ENCODE results near the gene LRRC8B. TPM values are rescaled to one million over a fixed set of nuclear protein-coding genes. Genes with fewer than 3 reads are reported as not detected.
"Not testable (repeated sequence)": the region's sequence is repeated elsewhere in the genome, so short reads cannot be mapped to it uniquely, and the experiment has no call there.

LRRC8B gene
- total and polyA plus RNA-seq, 11 donors, result 0.91 to 10.4 (median 4.7) TPM

- Histone ChIP-seq H3K4me1 (peaks cover 0 to 17% (median 2%) of the 10 kb centered on the region in 12 donors), H3K4me3 (no peak overlapping the region), H3K36me3 (peaks cover 0 to 7% (median 0%) of the 10 kb centered on the region in 9 donors), H3K27ac (peak overlapping the region in 6 of 12 donors; percentile 0 to 22 (median 15)), H3K27me3 (no peaks in the 10 kb centered on the region), H3K9me3 (no peaks in the 10 kb centered on the region)
- 66 to 81% (median 75%) methylated on average over 4 of the region's 4 CpGs for WGBS, 4 donors
- ATAC-seq (no peak), DNase-seq (no peak)
- TF ChIP-seq CTCF (IDR thresholded peaks at IDR 0.05), result no peak
- no peak for TF ChIP-seq POLR2A (IDR thresholded peaks at IDR 0.05)
- intact Hi-C loops (cut with DNase I), result no loop called here
Measured at GRCh38 chr1:89624715-89625323, 100.2 kb downstream of the LRRC8B start.

GRCh38 chr1:89627596-89627962 is 103.0 kb downstream of the LRRC8B start:
- ATAC-seq (no peak), DNase-seq (no peak)
- peaks cover 0 to 7% (median 0%) of the 10 kb centered on the region in 9 donors for H3K36me3 ChIP-seq
- TF ChIP-seq CTCF (IDR thresholded peaks at IDR 0.05), result no peak
- TF ChIP-seq POLR2A (IDR thresholded peaks at IDR 0.05), result no peak
- H3K27me3 ChIP-seq, result no peaks in the 10 kb centered on the region
- peaks cover 0 to 33% (median 21%) of the 10 kb centered on the region in 12 donors for H3K4me1 ChIP-seq
- H3K4me3 ChIP-seq, result no peak overlapping the region
- no peak overlapping the region for H3K27ac ChIP-seq
- intact Hi-C loops (cut with DNase I), result no loop called here
- H3K9me3 ChIP-seq, result no peaks in the 10 kb centered on the region

- 78 to 86% (median 81%) methylated on average over 2 of the region's 2 CpGs for WGBS, 4 donors
- no peaks in the 10 kb centered on the region for H3K27me3 ChIP-seq
Measured at GRCh38 chr1:89629146-89629545, 104.5 kb downstream of the LRRC8B start.

GRCh38 chr1:89629600-89629999 is 105.0 kb downstream of the LRRC8B start:
- H3K9me3 ChIP-seq; H3K27me3 ChIP-seq; intact Hi-C loops (cut with DNase I); ATAC-seq; H3K4me3 ChIP-seq; DNase-seq; H3K27ac ChIP-seq; H3K36me3 ChIP-seq: not testable (repeated sequence)
- WGBS, 4 donors, result 96 to 100% (median 98%) methylated on average over 2 of the region's 2 CpGs
- H3K4me1 ChIP-seq, result peaks cover 0 to 41% (median 25%) of the 10 kb centered on the region in 12 donors

More at GRCh38 chr1:89629146-89629545, 104.5 kb downstream of the LRRC8B start:
- no peak for DNase-seq
- Histone ChIP-seq H3K36me3 (peaks cover 0 to 7% (median 0%) of the 10 kb centered on the region in 9 donors), H3K4me1 (peaks cover 0 to 36% (median 23%) of the 10 kb centered on the region in 12 donors), H3K4me3 (no peak overlapping the region), H3K9me3 (no peaks in the 10 kb centered on the region), H3K27ac (no peak overlapping the region)
- TF ChIP-seq CTCF (IDR thresholded peaks at IDR 0.05) (no peak), POLR2A (IDR thresholded peaks at IDR 0.05) (no peak)
- intact Hi-C loops (cut with DNase I), result no loop called here
- ATAC-seq, result no peak

GRCh38 chr1:89630048-89630447 is 105.4 kb downstream of the LRRC8B start:
- Histone ChIP-seq H3K27me3 (no peaks in the 10 kb centered on the region), H3K4me3 (no peak overlapping the region), H3K9me3 (no peaks in the 10 kb centered on the region), H3K36me3 (peaks cover 0 to 7% (median 0%) of the 10 kb centered on the region in 9 donors), H3K4me1 (peaks cover 0 to 45% (median 23%) of the 10 kb centered on the region in 12 donors), H3K27ac (no peak overlapping the region)
- intact Hi-C loops (cut with DNase I), result loop anchor here in 8 of 10 donors (5.0 to 10.0 kb wide), 4 partner anchors 62 to 365 kb away; partner anchors contain the start of gene ZNF326 (in 3 of the 8)
- WGBS, 4 donors, result 95 to 99% (median 97%) methylated on average over 3 of the region's 3 CpGs
- DNase-seq, result no peak
- TF ChIP-seq POLR2A (IDR thresholded peaks at IDR 0.05), result no peak
- TF ChIP-seq CTCF (IDR thresholded peaks at IDR 0.05), result no peak
- no peak for ATAC-seq
